Activated CD8-positive, alpha-beta T cell treated with anti-CD3 and anti-CD28 coated beads for 36 hours (primary cell): ENCODE data around the gene LIMS2. TPM values are rescaled to one million over a fixed set of nuclear protein-coding genes. Genes with fewer than 3 reads are reported as not detected.
A peak's percentile ranks its signal among the peaks of the same experiment; 100 is the strongest.

Source experiments
- ATAC-seq: fragments of 200-7000 bp; cut with Tn5 transposase; one replicate; pipeline ENCODE4 v1.10.0; 2021; ENCODE audit warnings: mild to moderate bottlenecking, moderate library complexity
- CTCF ChIA-PET: fragments of 350-600 bp; sonication (Branson Sonifier 250); formaldehyde crosslinking; loops from one replicate; lab custom pipeline; 2021; ENCODE audit warnings: antibody characterized with exemption; lab: Charles Lee
- POLR2A ChIA-PET: fragments of 350-600 bp; sonication (Branson Sonifier 250); formaldehyde crosslinking; loops from one replicate; lab custom pipeline; 2021; ENCODE audit warnings: antibody characterized with exemption; lab: Charles Lee
- DNase-seq: peaks from one replicate; pipeline ENCODE4 v3.0.0-alpha.2; 2020
- H3K27ac Mint-ChIP-seq: one replicate; pipeline ENCODE4 v1.8.0; 2021; ENCODE audit warnings: mild to moderate bottlenecking, mixed read lengths
- H3K27me3 Mint-ChIP-seq: one replicate; pipeline ENCODE4 v1.8.0; 2021; ENCODE audit warnings: mixed read lengths
- H3K36me3 Mint-ChIP-seq: one replicate; pipeline ENCODE4 v1.8.0; 2021; ENCODE audit warnings: low read depth, mixed read lengths
- H3K4me1 Mint-ChIP-seq: one replicate; pipeline ENCODE4 v1.8.0; 2021; ENCODE audit warnings: low read depth, mixed read lengths
- H3K4me3 Mint-ChIP-seq: one replicate; pipeline ENCODE4 v1.8.0; 2021; ENCODE audit warnings: mild to moderate bottlenecking, moderate library complexity, mixed read lengths
- H3K9me3 Mint-ChIP-seq: one replicate; pipeline ENCODE4 v1.8.0; 2021; ENCODE audit warnings: mixed read lengths
- CTCF ChIP-seq: fragments of 200-600 bp; IDR thresholded peaks from one replicate; pipeline ENCODE4 v1.8.0; 2022; ENCODE audit warnings: antibody characterized with exemption, mild to moderate bottlenecking
- intact Hi-C: fragments of 100-400 bp; cut with micrococcal nuclease; formaldehyde crosslinking; loops from one replicate; pipeline ENCODE4 v1.10.0; 2022
- total RNA-seq, 2 experiments: library from RNA; stranded (reverse); gene quantifications; one replicate each; pipeline ENCODE4 v1.2.3, GENCODE V29; 2021

LIMS2 gene
- total RNA-seq, 2 experiments from 2014 or later: 22.1 to 23.6 TPM

GRCh38 chr2:127608061-127609030 is 67.0 kb downstream of the LIMS2 start:
- H3K27me3 Mint-ChIP-seq: no peaks in the 10 kb centered on the region
- ChIA-PET CTCF (interaction anchor here (1.4 to 4.9 kb wide), 2 partner anchors 9 to 17 kb away, joined by 3 to 35 read pairs; no protein-coding TSS in a partner anchor), POLR2A (interaction anchor here (1.0 kb wide), 1 partner anchor 37 kb away, joined by 3 read pairs; no protein-coding TSS in a partner anchor)
- H3K36me3 Mint-ChIP-seq: no peaks in the 10 kb centered on the region
- peaks cover 3% of the 10 kb centered on the region for H3K4me1 Mint-ChIP-seq
- ATAC-seq (peak; percentile 17), DNase-seq (no peak)
- peaks cover 5% of the 10 kb centered on the region for H3K9me3 Mint-ChIP-seq
- no peak overlapping the region for H3K27ac Mint-ChIP-seq
- TF ChIP-seq CTCF: no peak
- intact Hi-C loops: no loop called here
- H3K4me3 Mint-ChIP-seq: no peak overlapping the region

GRCh38 chr2:127607399-127607908 is 67.9 kb downstream of the LIMS2 start:
- no peak for DNase-seq
- Mint-ChIP-seq H3K4me3 (no peak overlapping the region), H3K36me3 (peaks cover 3% of the 10 kb centered on the region), H3K27ac (no peak overlapping the region), H3K9me3 (peaks cover 6% of the 10 kb centered on the region), H3K27me3 (no peaks in the 10 kb centered on the region), H3K4me1 (peaks cover 3% of the 10 kb centered on the region)
- intact Hi-C loops: no loop called here
- TF ChIP-seq CTCF: no peak
- CTCF ChIA-PET: interaction anchor here (4.9 kb wide), 1 partner anchor 16 kb away, joined by 35 read pairs; no protein-coding TSS in a partner anchor
- POLR2A ChIA-PET: interaction anchor here (1.0 kb wide), 1 partner anchor 38 kb away, joined by 3 read pairs; no protein-coding TSS in a partner anchor
- no peak for ATAC-seq

DNA sequence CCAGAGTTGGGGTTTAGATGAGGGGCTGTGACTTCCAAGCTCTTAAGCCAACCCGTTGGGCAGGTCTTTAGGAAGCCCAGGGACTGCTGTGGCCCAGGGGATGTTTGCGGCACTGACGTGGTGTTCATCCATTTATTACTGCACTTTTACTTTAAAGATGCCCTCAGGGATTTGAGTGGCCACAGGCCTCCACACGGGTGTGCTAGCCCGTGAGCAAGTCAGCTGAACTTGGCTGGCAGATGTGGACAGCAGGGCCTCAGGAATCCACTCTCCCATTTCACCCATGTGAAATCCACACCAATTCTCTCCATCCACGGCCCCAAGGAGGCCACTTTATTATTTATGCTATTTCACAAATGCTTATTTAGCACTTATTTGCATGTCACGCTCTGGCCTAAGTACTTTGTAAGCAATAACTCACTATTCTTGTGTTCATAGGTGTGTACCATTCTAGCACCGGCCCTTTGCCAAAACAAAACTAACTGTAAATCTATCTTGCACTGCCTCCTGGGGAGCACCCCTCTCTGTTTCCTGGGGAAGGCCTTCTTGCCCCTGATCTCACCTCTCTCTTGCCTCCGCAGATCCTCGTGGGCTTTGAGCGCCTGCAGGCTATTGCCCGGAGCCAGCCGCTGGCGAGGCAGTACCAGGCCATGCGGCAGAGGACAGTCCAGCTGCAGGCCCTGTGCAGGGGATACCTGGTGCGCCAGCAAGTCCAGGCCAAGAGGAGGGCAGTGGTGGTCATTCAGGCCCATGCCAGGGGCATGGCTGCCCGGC is 68.5 kb downstream of the LIMS2 start:
- no peak for DNase-seq
- no peak overlapping the region for H3K27ac Mint-ChIP-seq
- peaks cover 3% of the 10 kb centered on the region for H3K4me1 Mint-ChIP-seq
- intact Hi-C loops: no loop called here
- H3K36me3 Mint-ChIP-seq: peaks cover 3% of the 10 kb centered on the region
- POLR2A ChIA-PET: interaction anchor here (0.7 kb wide), 1 partner anchor 33 kb away, joined by 3 read pairs; no protein-coding TSS in a partner anchor
- peaks cover 8% of the 10 kb centered on the region for H3K9me3 Mint-ChIP-seq
- no peaks in the 10 kb centered on the region for H3K27me3 Mint-ChIP-seq
- ATAC-seq: no peak
- CTCF ChIA-PET: interaction anchor here (4.9 kb wide), 1 partner anchor 15 kb away, joined by 35 read pairs; no protein-coding TSS in a partner anchor
- TF ChIP-seq CTCF: no peak
- H3K4me3 Mint-ChIP-seq: no peak overlapping the region

GRCh38 chr2:127605691-127606263 is 69.6 kb downstream of the LIMS2 start:
- H3K9me3 Mint-ChIP-seq: peaks cover 8% of the 10 kb centered on the region
- H3K27ac Mint-ChIP-seq: no peak overlapping the region
- H3K4me1 Mint-ChIP-seq: peaks cover 3% of the 10 kb centered on the region
- no peak for TF ChIP-seq CTCF
- CTCF ChIA-PET: interaction anchor here (1.0 to 4.9 kb wide), 2 partner anchors 14 to 31 kb away, joined by 3 to 35 read pairs; no protein-coding TSS in a partner anchor
- intact Hi-C loops: no loop called here
- no peak for ATAC-seq
- no peak overlapping the region for H3K4me3 Mint-ChIP-seq
- POLR2A ChIA-PET: no interaction called here
- peaks cover 3% of the 10 kb centered on the region for H3K36me3 Mint-ChIP-seq
- no peak for DNase-seq
- H3K27me3 Mint-ChIP-seq: peaks cover under 1% of the 10 kb centered on the region
